Naive thymus-derived CD8-positive, alpha-beta T cell (primary cell): ENCODE data around the gene FMN1. TPM values are rescaled to one million over a fixed set of nuclear protein-coding genes. Genes with fewer than 3 reads are reported as not detected.

Experiments used
- ATAC-seq, 2 donors: fragments of 150-1000 bp; cut with Tn5 transposase in 1 of 2; sonication (Bioruptor Pico), chemical (Tn5 transposase) in 1 of 2; 1 replicate in 1 of 2; 2 replicates in 1 of 2; pipeline ENCODE4 v1.10.0; 2021; ENCODE audit warnings: mild to moderate bottlenecking in 2 of 2, moderate library complexity in 2 of 2
- POLR2A ChIA-PET: fragments of 350-600 bp; sonication (Branson Sonifier 250); formaldehyde crosslinking; loops from one replicate; lab custom pipeline; 2021; ENCODE audit warnings: antibody characterized with exemption; lab: Charles Lee
- DNase-seq, 10 donors: peaks; one replicate each; pipeline versions ENCODE4 v3.0.0 to v3.0.0-alpha.2; 2020 to 2022
- H3K27ac Mint-ChIP-seq, 10 donors: one replicate each; pipeline ENCODE4 v1.8.0; 2020 to 2022; ENCODE audit warnings: mild to moderate bottlenecking in 10 of 10, mixed read lengths in 10 of 10, moderate library complexity in 4 of 10, inconsistent platforms in 1 of 10
- H3K27me3 Mint-ChIP-seq, 5 donors: one replicate each; pipeline ENCODE4 v1.8.0; 2021 to 2022; ENCODE audit warnings: mixed read lengths in 5 of 5
- H3K36me3 Mint-ChIP-seq, 3 donors: one replicate each; pipeline ENCODE4 v1.8.0; 2020 to 2022; ENCODE audit warnings: mixed read lengths in 3 of 3, mild to moderate bottlenecking in 2 of 3, inconsistent platforms in 1 of 3
- H3K4me1 Mint-ChIP-seq, 4 donors: one replicate each; pipeline ENCODE4 v1.8.0; 2021 to 2022; ENCODE audit warnings: mixed read lengths in 4 of 4
- H3K4me3 Mint-ChIP-seq, 10 donors: one replicate each; pipeline ENCODE4 v1.8.0; 2020 to 2022; ENCODE audit warnings: mild to moderate bottlenecking in 10 of 10, mixed read lengths in 10 of 10, moderate library complexity in 6 of 10, inconsistent platforms in 1 of 10
- H3K9me3 Mint-ChIP-seq, 9 donors: one replicate each; pipeline ENCODE4 v1.8.0; 2020 to 2022; ENCODE audit warnings: mixed read lengths in 9 of 9, mild to moderate bottlenecking in 3 of 9, inconsistent platforms in 1 of 9, moderate library complexity in 1 of 9
- polyA plus RNA-seq, 3 donors: library from polyadenylated mRNA; unstranded; fragments of 300-500 nt; fragmentation: Illumina TruSeq; gene quantifications; one replicate each; pipeline ENCODE4 v1.2.3, GENCODE V29; 2021
- total RNA-seq, 8 experiments: library from RNA in 2 of 8; stranded (reverse) in 2 of 8; gene quantifications; one replicate each; pipeline ENCODE4 v1.2.3 and lab custom pipeline; 2021 to 2026

The FMN1 gene
- total and polyA plus RNA-seq, 5 experiments from 2014 or later = 0.19 to 0.42 (median 0.21) TPM; not detected in 2

DNA sequence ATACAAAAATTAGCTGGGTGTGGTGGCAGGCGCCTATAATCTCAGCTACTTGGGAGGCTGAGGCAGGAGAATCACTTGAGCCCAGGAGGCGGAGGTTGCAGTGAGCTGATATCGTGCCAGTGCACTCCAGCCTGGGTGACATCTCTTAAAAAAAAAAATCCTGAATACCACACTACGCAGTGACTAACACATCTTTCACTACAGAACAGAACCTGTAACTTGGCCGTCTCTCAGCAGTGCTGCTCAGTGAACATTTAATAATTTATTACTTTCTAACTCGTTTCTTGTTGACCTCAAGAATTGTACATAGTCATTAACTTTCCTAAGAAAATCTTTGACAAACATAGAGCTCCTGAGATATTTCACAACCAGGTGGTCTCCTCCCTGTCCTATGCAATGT lies 472.9 kb downstream of the FMN1 start:
- H3K27ac Mint-ChIP-seq = no peak overlapping the region
- no peak for DNase-seq
- H3K36me3 Mint-ChIP-seq = no peaks in the 10 kb centered on the region
- peaks cover 7 to 16% (median 14%) of the 10 kb centered on the region in 4 donors for H3K4me1 Mint-ChIP-seq
- no peak for ATAC-seq
- POLR2A ChIA-PET = no interaction called here
- H3K27me3 Mint-ChIP-seq = peaks cover 14 to 84% (median 61%) of the 10 kb centered on the region in 5 donors
- H3K9me3 Mint-ChIP-seq = peaks cover 0 to 7% (median 4%) of the 10 kb centered on the region in 9 donors
- no peak overlapping the region for H3K4me3 Mint-ChIP-seq

- Mint-ChIP-seq H3K27ac (no peak overlapping the region), H3K36me3 (no peaks in the 10 kb centered on the region), H3K9me3 (no peaks in the 10 kb centered on the region), H3K27me3 (peaks cover 17 to 83% (median 60%) of the 10 kb centered on the region in 5 donors), H3K4me1 (peaks cover 8 to 25% (median 16%) of the 10 kb centered on the region in 4 donors), H3K4me3 (peak overlapping the region in 9 of 10 donors; percentile 27 to 58 (median 39))
- ATAC-seq (no peak), DNase-seq (no peak)
- POLR2A ChIA-PET = no interaction called here
Observed at GRCh38 chr15:32718821-32719716, 475.4 kb downstream of the FMN1 start.

DNA sequence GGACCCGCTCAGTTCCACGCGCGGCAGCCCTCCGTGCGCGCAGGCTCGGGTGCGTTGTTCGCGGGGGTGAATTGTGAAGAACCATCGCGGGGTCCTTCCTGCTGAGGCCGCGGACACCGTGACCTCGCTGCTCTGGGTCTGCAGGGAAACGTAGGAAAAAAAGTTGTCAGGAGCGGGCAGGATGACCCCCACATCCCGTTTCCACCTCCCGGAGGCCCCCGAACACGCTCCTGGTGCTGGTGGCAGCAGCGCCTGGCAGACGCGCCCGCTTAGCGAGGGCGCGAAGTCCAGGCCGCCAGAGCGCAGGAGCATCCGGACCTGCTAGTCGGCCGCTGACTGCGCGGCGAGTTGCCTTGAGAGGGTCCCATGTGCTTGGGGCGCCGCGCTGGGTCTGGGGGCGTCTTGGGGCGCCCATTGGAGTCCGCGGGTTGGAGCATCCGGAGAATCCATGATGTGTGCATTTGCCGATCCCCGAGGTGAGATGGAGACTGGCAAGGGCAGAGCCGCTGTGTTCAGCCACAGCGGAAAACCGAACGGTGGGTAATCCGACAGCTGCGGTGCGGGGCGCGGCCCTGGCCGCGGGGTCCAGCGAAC lies 476.2 kb downstream of the FMN1 start:
- Mint-ChIP-seq H3K4me1 (peaks cover 8 to 25% (median 16%) of the 10 kb centered on the region in 4 donors), H3K27ac (no peak overlapping the region), H3K27me3 (peaks cover 22 to 86% (median 61%) of the 10 kb centered on the region in 5 donors), H3K4me3 (peak overlapping the region in 4 of 10 donors; percentile 16 to 50 (median 32)), H3K36me3 (no peaks in the 10 kb centered on the region), H3K9me3 (no peaks in the 10 kb centered on the region)
- no peak for ATAC-seq
- POLR2A ChIA-PET = no interaction called here
- no peak for DNase-seq

- Mint-ChIP-seq H3K27me3 (peaks cover 21 to 85% (median 63%) of the 10 kb centered on the region in 5 donors), H3K36me3 (no peaks in the 10 kb centered on the region), H3K27ac (no peak within 1 kb of the TSS), H3K4me1 (peaks cover 8 to 25% (median 16%) of the 10 kb centered on the region in 4 donors), H3K9me3 (no peaks in the 10 kb centered on the region), H3K4me3 (peak within 1 kb of the TSS in 8 of 10 donors; percentile 3 to 66 (median 50))
- ATAC-seq (no peak), DNase-seq (no peak)
- POLR2A ChIA-PET = no interaction called here
Observed at GRCh38 chr15:32717426-32718226, 476.9 kb downstream of the FMN1 start, which contains the start of gene GREM1. TSS of gene GREM1 (plus strand) at chr15:32718004. CDS start at chr15:32730691, 12,687 bp downstream.

- H3K36me3 Mint-ChIP-seq = no peaks in the 10 kb centered on the region
- POLR2A ChIA-PET = no interaction called here
- H3K27me3 Mint-ChIP-seq = peaks cover 20 to 85% (median 58%) of the 10 kb centered on the region in 5 donors
- ATAC-seq = no peak
- peaks cover 8 to 25% (median 16%) of the 10 kb centered on the region in 4 donors for H3K4me1 Mint-ChIP-seq
- DNase-seq = no peak
- no peak overlapping the region for H3K27ac Mint-ChIP-seq
- H3K4me3 Mint-ChIP-seq = peak overlapping the region in 8 of 10 donors; percentile 3 to 60 (median 42)
- H3K9me3 Mint-ChIP-seq = no peaks in the 10 kb centered on the region
Observed at GRCh38 chr15:32716915-32717425, 477.5 kb downstream of the FMN1 start.

- ATAC-seq = no peak
- H3K27ac Mint-ChIP-seq = no peak overlapping the region
- no peaks in the 10 kb centered on the region for H3K36me3 Mint-ChIP-seq
- no peaks in the 10 kb centered on the region for H3K9me3 Mint-ChIP-seq
- peaks cover 8 to 25% (median 16%) of the 10 kb centered on the region in 4 donors for H3K4me1 Mint-ChIP-seq
- H3K27me3 Mint-ChIP-seq = peaks cover 20 to 81% (median 55%) of the 10 kb centered on the region in 5 donors
- POLR2A ChIA-PET = no interaction called here
- no peak for DNase-seq
- H3K4me3 Mint-ChIP-seq = peak overlapping the region in 8 of 10 donors; percentile 3 to 57 (median 26)
Observed at GRCh38 chr15:32716216-32716914, 478.1 kb downstream of the FMN1 start.

Other genes with a start within 250 kb of the FMN1 start
- not detected for gene RYR3, start 116.3 kb upstream of the FMN1 start, total RNA-seq
- under 1 TPM in 2 of 3 donors, not detected in 1; 0.17 to 0.22 TPM for gene RYR3, start 116.3 kb upstream of the FMN1 start, polyA plus RNA-seq